ENCODE data around the gene MICOS13. TPM values are rescaled to one million over a fixed set of nuclear protein-coding genes. Genes with fewer than 3 reads are reported as not detected.
A peak's percentile ranks its signal among the peaks of the same experiment; 100 is the strongest.

MICOS13 gene
- total RNA-seq, 1 donor from 2014 or later, result 90.2 TPM

GRCh38 chr19:5700455-5701092, 20.3 kb upstream of the MICOS13 start:
- no peak for DNase-seq (ENCODE audit: low read depth)

GRCh38 chr19:5698635-5699422, 18.5 kb upstream of the MICOS13 start:
- no peak for DNase-seq (ENCODE audit: low read depth)

GRCh38 chr19:5697890-5698634, 17.7 kb upstream of the MICOS13 start:
- DNase-seq (ENCODE audit: low read depth), result no peak

GRCh38 chr19:5697022-5697889, 16.9 kb upstream of the MICOS13 start:
- no peak for DNase-seq (ENCODE audit: low read depth)

GRCh38 chr19:5696196-5697021, 16.1 kb upstream of the MICOS13 start:
- DNase-seq (ENCODE audit: low read depth), result no peak

- peak; percentile 45 for DNase-seq (ENCODE audit: low read depth)
These were observed 15.4 kb upstream of the MICOS13 start for GRCh38 chr19:5695649-5696195.

- no peak for DNase-seq (ENCODE audit: low read depth)
These were observed 14.8 kb upstream of the MICOS13 start for GRCh38 chr19:5694956-5695648.

GRCh38 chr19:5694167-5694955, 14.0 kb upstream of the MICOS13 start:
- no peak for DNase-seq (ENCODE audit: low read depth)

- DNase-seq (ENCODE audit: low read depth), result peak; percentile 85
These were observed 13.2 kb upstream of the MICOS13 start for GRCh38 chr19:5693195-5694166.

GRCh38 chr19:5692723-5693194, 12.4 kb upstream of the MICOS13 start:
- peak; percentile 37 for DNase-seq (ENCODE audit: low read depth)

- DNase-seq (ENCODE audit: low read depth), result no peak
These were observed 11.8 kb upstream of the MICOS13 start for GRCh38 chr19:5691822-5692722.

GRCh38 chr19:5690955-5691821, 10.9 kb upstream of the MICOS13 start:
- DNase-seq (ENCODE audit: low read depth), result peak; percentile 55

- DNase-seq (ENCODE audit: low read depth), result peak; percentile 97
These were observed 10.0 kb upstream of the MICOS13 start, which contains the start of gene RPL36 for GRCh38 chr19:5690125-5690954. Gene RPL36 (plus strand): TSS chr19:5690295. CDS start chr19:5690508, 213 bp downstream.
